Peyer's patch (tissue), 4 donors: ENCODE data around the gene PDLIM5.

Experiments
- CTCF ChIP-seq, 6 experiments: fragments of 450-650 bp in 4 of 6; fragments of 200-600 bp in 2 of 6; sonication (generic) in 1 of 6; IDR thresholded peaks; one replicate each; pipeline ENCODE4 v1.5.1; 2017 to 2019; ENCODE audit warnings: antibody characterized with exemption in 6 of 6, mild to moderate bottlenecking in 3 of 6, moderate library complexity in 1 of 6
- POLR2A ChIP-seq, 2 donors: fragments of 450-650 bp; IDR thresholded peaks; one replicate each; pipeline ENCODE4 v1.5.1; 2017; ENCODE audit warnings: antibody characterized with exemption in 2 of 2, mild to moderate bottlenecking in 2 of 2, moderate library complexity in 2 of 2

GRCh38 chr4:94410678-94411206, 41.0 kb upstream of the PDLIM5 start:
- TF ChIP-seq CTCF (IDR thresholded peaks at IDR 0.05) = no peak
- no peak for TF ChIP-seq POLR2A (IDR thresholded peaks at IDR 0.05)
